ENCODE results near the gene PTF1A.

GRCh38 chr10:23199768-23200511 lies 7.8 kb downstream of the PTF1A start:
- TF ChIP-seq ZNF384 (IDR thresholded peaks at IDR 0.05) (no peak), NFRKB (IDR thresholded peaks at IDR 0.05) (no peak), ELF4 (IDR thresholded peaks at IDR 0.05) (no peak), PKNOX1 (IDR thresholded peaks at IDR 0.05) (no peak)

All from HEK293T (cell line).